Measurements from ENCODE around the gene TMIGD2. TPM values are rescaled to one million over a fixed set of nuclear protein-coding genes. Genes with fewer than 3 reads are reported as not detected.
A peak's percentile ranks its signal among the peaks of the same experiment; 100 is the strongest.

The TMIGD2 gene
- total RNA-seq, 4 donors from 2014 or later: 3.8 to 4.8 TPM; not detected in 2

- H3K4me3 ChIP-seq: no peak overlapping the region
- no peaks in the 10 kb centered on the region for H3K36me3 ChIP-seq
- 63 to 70% methylated on average over 6 of the region's 6 CpGs for WGBS, 2 donors (ENCODE audit: low coverage in 1 of 2)
- peaks cover 4 to 9% (median 8%) of the 10 kb centered on the region in 4 donors for H3K4me1 ChIP-seq
- in situ Hi-C loops (cut with MboI; ENCODE audit: low pct_ligation_motif_present in 1 of 4, low pct_unique_long_range_greater_than_20kb in 1 of 4, low sequenced_read_pairs in 3 of 4): no loop called here
- H3K27me3 ChIP-seq: no peaks in the 10 kb centered on the region
- TF ChIP-seq POLR2AphosphoS5 (IDR thresholded peaks at IDR 0.05) (no peak), POLR2A (IDR thresholded peaks at IDR 0.05) (no peak), EP300 (IDR thresholded peaks at IDR 0.05; ENCODE audit: low read depth) (no peak)
- TF ChIP-seq, protein P1, sequence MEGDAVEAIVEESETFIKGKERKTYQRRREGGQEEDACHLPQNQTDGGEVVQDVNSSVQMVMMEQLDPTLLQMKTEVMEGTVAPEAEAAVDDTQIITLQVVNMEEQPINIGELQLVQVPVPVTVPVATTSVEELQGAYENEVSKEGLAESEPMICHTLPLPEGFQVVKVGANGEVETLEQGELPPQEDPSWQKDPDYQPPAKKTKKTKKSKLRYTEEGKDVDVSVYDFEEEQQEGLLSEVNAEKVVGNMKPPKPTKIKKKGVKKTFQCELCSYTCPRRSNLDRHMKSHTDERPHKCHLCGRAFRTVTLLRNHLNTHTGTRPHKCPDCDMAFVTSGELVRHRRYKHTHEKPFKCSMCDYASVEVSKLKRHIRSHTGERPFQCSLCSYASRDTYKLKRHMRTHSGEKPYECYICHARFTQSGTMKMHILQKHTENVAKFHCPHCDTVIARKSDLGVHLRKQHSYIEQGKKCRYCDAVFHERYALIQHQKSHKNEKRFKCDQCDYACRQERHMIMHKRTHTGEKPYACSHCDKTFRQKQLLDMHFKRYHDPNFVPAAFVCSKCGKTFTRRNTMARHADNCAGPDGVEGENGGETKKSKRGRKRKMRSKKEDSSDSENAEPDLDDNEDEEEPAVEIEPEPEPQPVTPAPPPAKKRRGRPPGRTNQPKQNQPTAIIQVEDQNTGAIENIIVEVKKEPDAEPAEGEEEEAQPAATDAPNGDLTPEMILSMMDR (IDR thresholded peaks at IDR 0.05): no peak
- no peaks in the 10 kb centered on the region for H3K9me3 ChIP-seq
- H3K27ac ChIP-seq: no peak overlapping the region
- no peak for DNase-seq
- intact Hi-C loops (cut with DNase I; ENCODE audit: low total_unique reads): no loop called here
Measured at GRCh38 chr19:4347521-4347920, 45.3 kb upstream of the TMIGD2 start.

GRCh38 chr19:4346020-4346383, 43.8 kb upstream of the TMIGD2 start:
- Histone ChIP-seq H3K4me3 (no peak overlapping the region), H3K27me3 (no peaks in the 10 kb centered on the region), H3K9me3 (no peaks in the 10 kb centered on the region), H3K27ac (no peak overlapping the region), H3K36me3 (no peaks in the 10 kb centered on the region), H3K4me1 (peaks cover 4 to 22% (median 14%) of the 10 kb centered on the region in 4 donors)
- 96 to 100% methylated on average over 2 to 6 of the region's 6 CpGs for WGBS, 2 donors (ENCODE audit: low coverage in 1 of 2)
- TF ChIP-seq, protein P1 (IDR thresholded peaks at IDR 0.05): no peak
- no peak for TF ChIP-seq POLR2A (IDR thresholded peaks at IDR 0.05)
- no peak for TF ChIP-seq EP300 (IDR thresholded peaks at IDR 0.05; ENCODE audit: low read depth)
- TF ChIP-seq POLR2AphosphoS5 (IDR thresholded peaks at IDR 0.05): no peak
- intact Hi-C loops (cut with DNase I; ENCODE audit: low total_unique reads): no loop called here
- DNase-seq: no peak
- in situ Hi-C loops (cut with MboI; ENCODE audit: low pct_ligation_motif_present in 1 of 4, low pct_unique_long_range_greater_than_20kb in 1 of 4, low sequenced_read_pairs in 3 of 4): no loop called here

- Histone ChIP-seq H3K27ac (no peak overlapping the region), H3K4me1 (peaks cover 9 to 27% (median 16%) of the 10 kb centered on the region in 4 donors), H3K4me3 (no peak overlapping the region), H3K36me3 (no peaks in the 10 kb centered on the region), H3K9me3 (no peaks in the 10 kb centered on the region), H3K27me3 (no peaks in the 10 kb centered on the region)
- in situ Hi-C loops (cut with MboI; ENCODE audit: low pct_ligation_motif_present in 1 of 4, low pct_unique_long_range_greater_than_20kb in 1 of 4, low sequenced_read_pairs in 3 of 4): no loop called here
- intact Hi-C loops (cut with DNase I; ENCODE audit: low total_unique reads): no loop called here
- no peak for TF ChIP-seq POLR2AphosphoS5 (IDR thresholded peaks at IDR 0.05)
- TF ChIP-seq, protein P1 (IDR thresholded peaks at IDR 0.05): no peak
- TF ChIP-seq POLR2A (IDR thresholded peaks at IDR 0.05): no peak
- no peak for TF ChIP-seq EP300 (IDR thresholded peaks at IDR 0.05; ENCODE audit: low read depth)
- DNase-seq: no peak
- 83% methylated on average over 15 of the region's 15 CpGs; no CpG with 5 or more reads in 1 of the 2 donors for WGBS, 2 donors (ENCODE audit: low coverage in 1 of 2)
Measured at GRCh38 chr19:4345342-4346019, 43.3 kb upstream of the TMIGD2 start.

GRCh38 chr19:4343370-4344307, 41.5 kb upstream of the TMIGD2 start, which contains the start of gene MPND:
MPND (plus strand) TSS chr19:4343562; CDS start chr19:4343594, 32 bp downstream.
- TF ChIP-seq POLR2AphosphoS5 (IDR thresholded peaks at IDR 0.05) (peak; percentile 74 to 83 (median 77)), EP300 (IDR thresholded peaks at IDR 0.05; ENCODE audit: low read depth) (no peak), POLR2A (IDR thresholded peaks at IDR 0.05) (no peak)
- TF ChIP-seq, protein P1 (IDR thresholded peaks at IDR 0.05): peak in 1 of 5 experiments; percentile 27
- Histone ChIP-seq H3K4me3 (peak within 1 kb of the TSS; percentile 61 to 91 (median 84)), H3K4me1 (peaks cover 14 to 43% (median 26%) of the 10 kb centered on the region in 4 donors), H3K27me3 (no peaks in the 10 kb centered on the region), H3K27ac (peak within 1 kb of the TSS; percentile 96 to 99 (median 98)), H3K9me3 (no peaks in the 10 kb centered on the region), H3K36me3 (no peaks in the 10 kb centered on the region)
- 7 to 30% methylated on average over 3 to 23 of the region's 101 CpGs for WGBS, 2 donors (ENCODE audit: low coverage in 1 of 2)
- in situ Hi-C loops (cut with MboI; ENCODE audit: low pct_ligation_motif_present in 1 of 4, low pct_unique_long_range_greater_than_20kb in 1 of 4, low sequenced_read_pairs in 3 of 4) (no loop called here), intact Hi-C loops (cut with DNase I; ENCODE audit: low total_unique reads) (no loop called here)
- DNase-seq: peak; percentile 95
